Panc1 (cell line): ENCODE data around the gene DNMT3L. TPM values are rescaled to one million over a fixed set of nuclear protein-coding genes. Genes with fewer than 3 reads are reported as not detected.
"Not testable (repeated sequence)": the region's sequence is repeated elsewhere in the genome, so short reads cannot be mapped to it uniquely, and the experiment has no call there.

ENCODE experiments used
- ATAC-seq: fragments of 200-7000 bp; cut with Tn5 transposase; 2 replicates; pipeline ENCODE4 v1.9.1; 2020; ENCODE audit warnings: mild to moderate bottlenecking, moderate library complexity
- BruUV-seq: library from RNA; stranded (reverse); fragments of 400-500 nt; replicated peaks from 2 replicates; lab custom pipeline; 2021; lab: Mats Ljungman, UMichigan
- CTCF ChIA-PET: fragments of 300-600 bp; sonication (Branson Sonifier 250); formaldehyde crosslinking; loops from one replicate; lab custom pipeline; 2022; ENCODE audit warnings: antibody characterized with exemption; lab: Charles Lee
- POLR2A ChIA-PET: fragments of 300-600 bp; sonication (Branson Sonifier 250); formaldehyde crosslinking; loops from one replicate; lab custom pipeline; 2022; ENCODE audit warnings: antibody characterized with exemption; lab: Charles Lee
- DNase-seq: peaks from one replicate; pipeline ENCODE4 v3.0.0-alpha.2; 2010; ENCODE audit warnings: low read depth, low spot score
- H3K27ac ChIP-seq: 2 replicates; pipeline ENCODE4 v1.5.1; 2011; ENCODE audit warnings: mild to moderate bottlenecking, low read length, inconsistent platforms
- H3K27me3 ChIP-seq: fragments of 200-500 bp; sonication (Bioruptor generic); 2 replicates; pipeline ENCODE4 v1.6.0; 2014; ENCODE audit warnings: low read length, inconsistent platforms; ENCODE audit not compliant: control insufficient read depth, insufficient read depth
- H3K36me3 ChIP-seq: fragments of 200-500 bp; sonication (Bioruptor generic); 2 replicates; pipeline ENCODE4 v1.5.1; 2014; ENCODE audit warnings: inconsistent platforms, mild to moderate bottlenecking, low read length, moderate library complexity; ENCODE audit not compliant: control insufficient read depth, insufficient read depth
- H3K4me1 ChIP-seq: 2 replicates; pipeline ENCODE4 v1.5.1; 2011; ENCODE audit warnings: inconsistent platforms, mild to moderate bottlenecking, low read length, moderate library complexity; ENCODE audit not compliant: control insufficient read depth, insufficient read depth
- H3K4me3 ChIP-seq, 2 experiments: 2 replicates each; pipeline ENCODE4 v1.5.1; 2011 to 2012; ENCODE audit warnings: low read depth in 2 of 2, low read length in 2 of 2, mild to moderate bottlenecking in 2 of 2, inconsistent platforms in 1 of 2, moderate library complexity in 1 of 2
- H3K9me3 ChIP-seq: fragments of 200-500 bp; sonication (Bioruptor generic); 2 replicates; pipeline ENCODE4 v1.5.1; 2014; ENCODE audit warnings: low read depth, mild to moderate bottlenecking, inconsistent platforms, low read length, moderate library complexity; ENCODE audit not compliant: control insufficient read depth, insufficient read depth
- in situ Hi-C: cut with HindIII; loops from 2 replicates; pipeline ENCODE4 v1.10.0; 2016; ENCODE audit warnings: low sequenced_read_pairs, low pct_unique_long_range_greater_than_20kb
- intact Hi-C: fragments of 100-400 bp; cut with micrococcal nuclease; formaldehyde crosslinking; loops from one replicate; pipeline ENCODE4 v1.10.0; 2022; ENCODE audit not compliant: unreplicated experiment
- total RNA-seq: library from RNA; stranded (reverse); gene quantifications from one replicate; pipeline ENCODE4 v1.2.1, GENCODE V29; 2021; ENCODE audit not compliant: unreplicated experiment

DNMT3L gene
- total RNA-seq, 1 experiment from 2014 or later = not detected

GRCh38 chr21:44225605-44226004, 36.1 kb downstream of the DNMT3L start:
- H3K27ac ChIP-seq, H3K9me3 ChIP-seq, H3K27me3 ChIP-seq, H3K4me1 ChIP-seq, POLR2A ChIA-PET, ATAC-seq, in situ Hi-C loops, H3K4me3 ChIP-seq, H3K36me3 ChIP-seq, intact Hi-C loops, DNase-seq, CTCF ChIA-PET, BruUV-seq: not testable (repeated sequence)

GRCh38 chr21:44223334-44223733, 38.4 kb downstream of the DNMT3L start:
- POLR2A ChIA-PET, H3K36me3 ChIP-seq, H3K4me3 ChIP-seq, H3K27ac ChIP-seq, H3K4me1 ChIP-seq, DNase-seq, ATAC-seq, H3K9me3 ChIP-seq, BruUV-seq, H3K27me3 ChIP-seq, intact Hi-C loops, CTCF ChIA-PET, in situ Hi-C loops: not testable (repeated sequence)

- H3K36me3 ChIP-seq, DNase-seq, H3K4me1 ChIP-seq, CTCF ChIA-PET, BruUV-seq, intact Hi-C loops, POLR2A ChIA-PET, H3K9me3 ChIP-seq, H3K4me3 ChIP-seq, ATAC-seq, in situ Hi-C loops, H3K27ac ChIP-seq, H3K27me3 ChIP-seq: not testable (repeated sequence)
These were observed 41.0 kb downstream of the DNMT3L start for GRCh38 chr21:44220674-44221073.

- BruUV-seq, POLR2A ChIA-PET, DNase-seq, H3K4me1 ChIP-seq, H3K27ac ChIP-seq, intact Hi-C loops, in situ Hi-C loops, H3K9me3 ChIP-seq, CTCF ChIA-PET, H3K36me3 ChIP-seq, H3K4me3 ChIP-seq, ATAC-seq, H3K27me3 ChIP-seq: not testable (repeated sequence)
These were observed 43.2 kb downstream of the DNMT3L start for GRCh38 chr21:44218461-44218860.

GRCh38 chr21:44211978-44212377, 49.7 kb downstream of the DNMT3L start:
- H3K4me1 ChIP-seq, H3K4me3 ChIP-seq, in situ Hi-C loops, H3K27me3 ChIP-seq, H3K9me3 ChIP-seq, intact Hi-C loops, BruUV-seq, DNase-seq, H3K36me3 ChIP-seq, ATAC-seq, CTCF ChIA-PET, H3K27ac ChIP-seq, POLR2A ChIA-PET: not testable (repeated sequence)

GRCh38 chr21:44211574-44211973, 50.1 kb downstream of the DNMT3L start:
- H3K9me3 ChIP-seq, H3K4me1 ChIP-seq, H3K36me3 ChIP-seq, H3K4me3 ChIP-seq, CTCF ChIA-PET, H3K27me3 ChIP-seq, POLR2A ChIA-PET, ATAC-seq, H3K27ac ChIP-seq, intact Hi-C loops, DNase-seq, in situ Hi-C loops, BruUV-seq: not testable (repeated sequence)

- H3K4me1 ChIP-seq, H3K27me3 ChIP-seq, H3K36me3 ChIP-seq, H3K9me3 ChIP-seq, H3K27ac ChIP-seq, DNase-seq, in situ Hi-C loops, H3K4me3 ChIP-seq, BruUV-seq, intact Hi-C loops, CTCF ChIA-PET, POLR2A ChIA-PET: not testable (repeated sequence)
- ATAC-seq = peak; percentile 77
These were observed 53.6 kb downstream of the DNMT3L start for GRCh38 chr21:44207860-44208646.
